Loucy (cell line): ENCODE data around the gene CDK11A.
"Not testable (repeated sequence)": the region's sequence is repeated elsewhere in the genome, so short reads cannot be mapped to it uniquely, and the experiment has no call there.

Source experiments
- H2AFZ ChIP-seq: fragments of 200-600 bp; sonication (generic); 2 replicates; pipeline ENCODE4 v1.6.0; 2016; ENCODE audit warnings: antibody characterized with exemption, mild to moderate bottlenecking, low read length, moderate library complexity
- H3F3A ChIP-seq: fragments of 200-600 bp; 2 replicates; pipeline ENCODE4 v1.6.0; 2016; ENCODE audit warnings: antibody characterized with exemption, low read depth, mild to moderate bottlenecking
- H3K27me3 ChIP-seq: fragments of 200-600 bp; sonication (generic); 2 replicates; pipeline ENCODE4 v1.6.1; 2014; ENCODE audit warnings: low read length, mild to moderate bottlenecking; ENCODE audit not compliant: insufficient read depth, poor library complexity, severe bottlenecking
- H3K36me3 ChIP-seq: fragments of 200-600 bp; sonication (generic); 2 replicates; pipeline ENCODE4 v1.6.1; 2016; ENCODE audit warnings: low read length; ENCODE audit not compliant: insufficient read depth
- H3K4me1 ChIP-seq: fragments of 200-600 bp; sonication (generic); 2 replicates; pipeline ENCODE4 v1.5.1; 2014; ENCODE audit warnings: low read length, mild to moderate bottlenecking; ENCODE audit not compliant: insufficient read depth, poor library complexity, severe bottlenecking
- H3K4me2 ChIP-seq: fragments of 200-600 bp; sonication (generic); 2 replicates; pipeline ENCODE4 v1.6.0; 2014; ENCODE audit warnings: antibody characterized with exemption, low read length, low read depth, mild to moderate bottlenecking; ENCODE audit not compliant: poor library complexity, severe bottlenecking
- H3K4me3 ChIP-seq: fragments of 200-600 bp; sonication (generic); 2 replicates; pipeline ENCODE4 v1.5.1; 2014; ENCODE audit warnings: low read length, mild to moderate bottlenecking, mixed read lengths; ENCODE audit not compliant: poor library complexity, severe bottlenecking
- H3K79me2 ChIP-seq: fragments of 200-600 bp; sonication (generic); 2 replicates; pipeline ENCODE4 v1.6.1; 2014; ENCODE audit warnings: low read length; ENCODE audit not compliant: insufficient read depth
- H3K9ac ChIP-seq: fragments of 200-600 bp; sonication (generic); 2 replicates; pipeline ENCODE4 v1.6.0; 2014; ENCODE audit warnings: mild to moderate bottlenecking, low read depth, low read length, moderate library complexity; ENCODE audit not compliant: poor library complexity, severe bottlenecking
- H3K9me2 ChIP-seq: fragments of 200-600 bp; sonication (generic); replicated peaks from 2 replicates; pipeline ENCODE4 v1.6.1; 2016; ENCODE audit warnings: low read depth, low read length, mixed read lengths
- H3K9me3 ChIP-seq: fragments of 200-600 bp; sonication (generic); 2 replicates; pipeline ENCODE4 v1.6.1; 2014; ENCODE audit warnings: mild to moderate bottlenecking, antibody characterized with exemption, low read length, low read depth; ENCODE audit not compliant: insufficient read depth
- H4K20me1 ChIP-seq: fragments of 200-600 bp; sonication (generic); 2 replicates; pipeline ENCODE4 v1.6.0; 2014; ENCODE audit warnings: antibody characterized with exemption, low read length, mild to moderate bottlenecking; ENCODE audit not compliant: insufficient read depth, poor library complexity, severe bottlenecking
- CTCF ChIP-seq: fragments of 200-600 bp; sonication (generic); conservative IDR thresholded peaks from 2 replicates; pipeline ENCODE4 v1.5.1; 2014; ENCODE audit warnings: mild to moderate bottlenecking, antibody characterized with exemption, low read length
- EZH2phosphoT487 ChIP-seq: fragments of 200-600 bp; IDR thresholded peaks from 2 replicates; pipeline ENCODE4 v1.6.1; 2018; ENCODE audit warnings: antibody characterized with exemption, mild to moderate bottlenecking, moderate library complexity, borderline replicate concordance

CDK11A gene

GRCh38 chr1:1753607-1754005 lies 29.4 kb upstream of the CDK11A start:
- Histone ChIP-seq H3F3A (no peaks in the 10 kb centered on the region), H2AFZ (no peak overlapping the region), H3K4me1 (no peaks in the 10 kb centered on the region), H3K9me2 (no peaks in the 10 kb centered on the region), H4K20me1 (no peaks in the 10 kb centered on the region), H3K4me2 (no peak overlapping the region), H3K4me3 (no peak overlapping the region), H3K9ac (no peak overlapping the region), H3K27me3 (no peaks in the 10 kb centered on the region), H3K36me3 (peaks cover 38% of the 10 kb centered on the region; the same call in 1 of the 2 replicates), H3K79me2 (no peaks in the 10 kb centered on the region), H3K9me3 (no peaks in the 10 kb centered on the region)
- TF ChIP-seq EZH2phosphoT487 (no peak), CTCF (no peak)

GRCh38 chr1:1752636-1753606 lies 28.8 kb upstream of the CDK11A start:
- H3K4me3 ChIP-seq = no peak overlapping the region
- no peak for TF ChIP-seq CTCF
- no peak for TF ChIP-seq EZH2phosphoT487
- no peak overlapping the region for H3K9ac ChIP-seq
- H2AFZ ChIP-seq = no peak overlapping the region
- no peaks in the 10 kb centered on the region for H3K9me2 ChIP-seq
- H3K79me2 ChIP-seq = no peaks in the 10 kb centered on the region
- no peaks in the 10 kb centered on the region for H3F3A ChIP-seq
- H3K36me3 ChIP-seq = peaks cover 38% of the 10 kb centered on the region; the same call in 1 of the 2 replicates
- no peaks in the 10 kb centered on the region for H3K27me3 ChIP-seq
- no peaks in the 10 kb centered on the region for H3K9me3 ChIP-seq
- no peaks in the 10 kb centered on the region for H4K20me1 ChIP-seq
- no peaks in the 10 kb centered on the region for H3K4me1 ChIP-seq
- no peak overlapping the region for H3K4me2 ChIP-seq

- Histone ChIP-seq H3K4me1 (no peaks in the 10 kb centered on the region), H3K9ac (no peak overlapping the region), H3K36me3 (peaks cover 38% of the 10 kb centered on the region; the same call in 1 of the 2 replicates), H4K20me1 (no peaks in the 10 kb centered on the region), H3K4me3 (no peak overlapping the region), H3K27me3 (no peaks in the 10 kb centered on the region), H2AFZ (no peak overlapping the region), H3K9me2 (no peaks in the 10 kb centered on the region), H3K4me2 (no peak overlapping the region), H3F3A (no peaks in the 10 kb centered on the region), H3K79me2 (no peaks in the 10 kb centered on the region), H3K9me3 (no peaks in the 10 kb centered on the region)
- no peak for TF ChIP-seq CTCF
- no peak for TF ChIP-seq EZH2phosphoT487
Measured at GRCh38 chr1:1752190-1752589, 28.0 kb upstream of the CDK11A start.

- H3K79me2 ChIP-seq, H3K9me2 ChIP-seq, H3F3A ChIP-seq, H3K4me3 ChIP-seq, H3K9me3 ChIP-seq, H3K9ac ChIP-seq, H2AFZ ChIP-seq, H3K27me3 ChIP-seq, H3K4me2 ChIP-seq, H4K20me1 ChIP-seq, H3K4me1 ChIP-seq: not testable (repeated sequence)
- peaks cover 20% of the 10 kb centered on the region; the same call in 1 of the 2 replicates for H3K36me3 ChIP-seq
Measured at GRCh38 chr1:1749941-1750340, 25.8 kb upstream of the CDK11A start.
